HuH-7.5 (cell line): ENCODE data around the gene RNF151.
"Not testable (repeated sequence)": the region's sequence is repeated elsewhere in the genome, so short reads cannot be mapped to it uniquely, and the experiment has no call there.

Experiments used
- DNase-seq: peaks from one replicate; pipeline ENCODE4 v3.0.0; 2011; ENCODE audit warnings: low spot score

The RNF151 gene

DNA sequence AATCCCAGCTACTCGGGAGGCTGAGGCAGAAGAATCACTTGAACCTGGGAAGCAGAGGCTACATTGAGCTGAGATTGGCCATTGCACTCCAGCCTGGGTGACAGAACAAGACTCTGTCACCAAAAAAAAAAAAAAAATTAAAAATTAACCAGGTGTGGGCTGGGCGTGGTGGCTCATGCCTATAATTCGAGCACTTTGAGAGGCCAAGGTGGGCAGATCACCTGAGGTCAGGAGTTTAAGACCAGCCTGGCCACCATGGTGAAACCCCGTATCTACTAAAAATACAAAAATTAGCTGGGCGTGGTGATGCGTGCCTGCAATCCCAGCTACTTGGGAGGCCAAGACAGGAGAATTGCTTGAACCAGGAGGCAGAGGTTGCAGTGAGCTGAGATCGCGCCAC lies 26.8 kb upstream of the RNF151 start:
- DNase-seq: not testable (repeated sequence)

DNA sequence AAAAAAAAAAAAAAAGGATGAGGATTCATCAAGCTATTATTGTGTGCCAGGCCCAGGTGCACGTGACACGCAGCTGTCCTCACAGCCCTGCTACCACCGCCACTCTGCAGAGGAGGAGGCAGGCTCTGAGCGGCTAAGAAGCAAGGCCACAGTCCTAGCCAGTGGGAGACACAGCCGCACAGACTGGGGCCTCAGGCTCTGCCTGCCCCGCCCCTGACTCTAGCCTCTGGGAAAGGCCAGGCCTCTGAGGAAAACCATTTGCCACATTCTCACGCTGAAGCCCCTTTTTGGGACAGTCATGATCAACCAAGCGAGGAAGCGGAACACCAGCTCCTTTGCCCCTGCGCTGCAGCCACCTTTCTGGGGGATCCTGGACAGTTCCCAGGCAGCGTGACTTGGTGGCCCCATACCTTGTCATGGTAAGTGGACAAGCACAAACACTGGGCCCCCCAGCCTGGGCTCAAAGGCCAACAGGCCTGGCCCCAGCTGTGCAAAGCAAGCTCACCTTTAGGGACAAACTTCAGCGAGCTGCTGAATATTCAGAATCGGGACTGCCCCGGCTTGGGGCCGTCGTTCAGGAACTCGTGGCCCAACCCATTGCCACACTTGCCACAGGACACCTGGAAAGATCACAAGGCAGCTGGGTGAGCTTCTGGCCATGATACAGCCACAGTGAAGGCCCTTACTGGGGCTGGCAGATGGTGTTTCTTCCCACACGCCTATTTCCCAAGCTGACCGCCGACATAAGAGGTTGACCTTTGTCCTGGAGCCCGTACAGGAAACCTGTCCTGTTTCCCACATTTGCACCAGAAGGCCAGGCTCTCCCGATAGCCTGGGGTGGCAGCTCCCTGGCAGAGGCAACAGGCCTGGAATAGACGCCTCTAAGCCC lies 26.1 kb upstream of the RNF151 start:
- DNase-seq: no peak

DNA sequence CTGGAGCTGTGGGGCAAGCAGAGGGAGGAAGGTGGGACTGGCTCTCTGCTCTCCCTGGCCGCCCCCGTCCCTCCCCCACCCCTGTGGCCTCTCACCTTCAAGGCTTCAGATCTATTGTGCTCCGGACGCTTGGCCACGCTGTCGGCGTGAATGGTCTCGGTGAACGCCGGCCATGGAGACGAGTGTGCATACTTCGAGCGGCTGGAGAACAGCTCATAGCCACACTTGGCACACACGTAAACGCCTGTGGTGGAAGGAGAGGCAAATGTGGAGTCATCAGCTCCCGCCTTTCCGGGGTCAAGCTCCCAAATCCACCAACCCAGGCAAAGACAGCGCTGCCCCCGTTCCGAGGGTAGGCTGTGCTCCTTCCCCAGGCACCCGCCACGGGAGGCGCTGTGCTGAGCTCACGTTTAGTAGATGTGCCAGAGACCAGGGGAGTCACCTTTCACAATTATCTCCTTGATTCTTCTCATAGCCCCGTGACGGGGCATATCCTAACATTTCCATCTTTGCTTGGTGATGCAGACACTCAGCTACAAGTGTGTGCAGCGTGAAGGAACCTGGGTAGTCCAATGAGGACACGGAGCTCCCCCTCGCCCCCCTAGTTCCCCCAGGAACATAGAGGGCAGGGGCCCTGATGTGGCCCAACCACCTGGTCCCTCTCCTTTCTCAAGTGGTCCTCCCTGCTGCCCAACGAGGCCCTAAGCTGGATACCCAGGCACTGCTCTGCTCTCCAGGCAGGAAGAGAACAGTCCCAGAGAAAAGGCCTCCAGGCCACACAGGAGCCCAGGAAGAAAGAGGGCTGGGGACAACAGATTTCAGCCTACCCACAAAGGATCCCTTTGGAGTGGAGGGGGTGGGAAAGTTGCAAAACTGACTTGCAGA lies 25.3 kb upstream of the RNF151 start:
- no peak for DNase-seq

DNA sequence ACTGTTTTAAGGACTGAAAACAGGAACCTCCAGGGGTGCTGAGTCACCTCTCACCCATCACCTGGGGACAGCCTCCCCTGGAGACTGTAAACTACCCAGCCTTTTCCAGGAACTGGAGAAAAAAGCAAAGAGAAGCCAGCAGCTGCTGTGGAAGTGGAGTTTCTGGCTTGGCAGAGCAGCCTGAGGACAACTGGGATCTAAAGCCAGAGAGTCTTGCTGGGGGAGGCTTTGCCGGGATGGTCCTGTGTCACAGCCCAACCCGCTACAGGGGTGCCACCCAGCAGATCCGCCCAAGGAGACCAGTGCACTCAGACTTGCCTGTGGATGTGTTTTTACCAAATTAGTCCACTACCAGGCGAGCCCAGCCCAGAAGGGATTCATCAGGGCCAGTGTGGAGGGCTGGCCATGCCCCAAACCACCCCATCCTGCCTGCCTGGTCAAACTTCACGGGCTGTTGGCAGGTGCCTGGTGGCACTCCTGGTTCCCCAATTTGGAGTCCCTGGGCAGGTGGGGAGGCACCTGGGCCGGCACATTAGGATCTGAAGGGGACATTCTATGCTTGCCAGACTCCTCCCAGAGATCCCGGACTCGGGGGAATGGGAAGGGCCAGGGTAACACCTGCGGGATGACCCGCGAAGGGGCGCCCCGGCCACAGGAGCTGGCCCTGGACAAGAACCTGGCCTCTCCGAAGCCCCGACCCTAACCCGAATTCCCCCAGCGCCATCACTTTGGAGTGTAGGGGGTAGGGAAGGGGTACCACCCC lies 24.4 kb upstream of the RNF151 start:
- no peak for DNase-seq

DNA sequence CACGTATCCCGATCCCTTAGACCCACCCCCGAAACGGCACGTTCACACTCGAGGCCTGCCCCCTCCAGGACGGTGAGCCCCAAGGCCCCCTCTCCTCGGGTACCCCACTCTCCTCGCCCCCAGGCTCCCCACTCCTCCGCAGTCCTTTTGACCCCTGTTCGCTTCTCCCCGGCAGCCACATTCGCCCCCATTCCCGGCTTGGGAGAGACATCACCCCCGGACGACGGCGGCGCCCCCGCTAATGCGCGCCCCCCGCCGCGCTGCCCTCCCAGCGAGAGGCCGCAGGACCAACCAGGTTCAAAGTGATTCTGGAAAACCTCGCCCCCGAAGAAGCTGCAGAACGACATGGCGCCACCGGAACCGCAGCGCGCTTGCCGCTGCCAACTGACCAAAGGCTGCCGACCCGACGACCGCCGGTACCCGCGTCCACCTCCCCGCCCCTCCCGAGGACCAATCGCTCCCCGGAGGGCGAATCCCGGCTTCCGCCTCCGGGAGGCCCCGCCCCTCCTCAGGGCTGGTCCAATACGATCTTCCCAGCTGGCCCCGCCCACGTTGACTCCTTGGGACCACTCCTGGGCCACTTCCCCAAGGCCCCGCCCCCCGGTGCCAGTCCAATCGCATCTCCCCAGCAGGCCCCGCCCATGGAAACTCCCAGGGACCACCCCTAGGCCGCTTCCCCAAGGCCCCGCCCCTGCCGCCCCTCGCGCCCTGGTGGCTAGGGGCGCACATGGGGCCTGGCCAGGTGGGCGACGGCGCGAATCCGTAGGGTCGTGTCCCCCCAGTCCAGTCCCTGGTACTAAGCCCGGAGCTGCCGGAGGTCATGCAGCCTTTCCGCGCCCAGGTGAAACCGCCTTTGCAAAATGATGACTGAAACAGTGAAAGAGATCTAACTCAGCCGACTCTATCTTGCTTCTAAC lies 23.6 kb upstream of the RNF151 start, which contains the start of gene MSRB1:
Gene MSRB1 (minus strand): TSS at position 390 of the 917 bp plus-strand sequence. CDS start 43 bp downstream, at position 347.
- peak; percentile 95 for DNase-seq

DNA sequence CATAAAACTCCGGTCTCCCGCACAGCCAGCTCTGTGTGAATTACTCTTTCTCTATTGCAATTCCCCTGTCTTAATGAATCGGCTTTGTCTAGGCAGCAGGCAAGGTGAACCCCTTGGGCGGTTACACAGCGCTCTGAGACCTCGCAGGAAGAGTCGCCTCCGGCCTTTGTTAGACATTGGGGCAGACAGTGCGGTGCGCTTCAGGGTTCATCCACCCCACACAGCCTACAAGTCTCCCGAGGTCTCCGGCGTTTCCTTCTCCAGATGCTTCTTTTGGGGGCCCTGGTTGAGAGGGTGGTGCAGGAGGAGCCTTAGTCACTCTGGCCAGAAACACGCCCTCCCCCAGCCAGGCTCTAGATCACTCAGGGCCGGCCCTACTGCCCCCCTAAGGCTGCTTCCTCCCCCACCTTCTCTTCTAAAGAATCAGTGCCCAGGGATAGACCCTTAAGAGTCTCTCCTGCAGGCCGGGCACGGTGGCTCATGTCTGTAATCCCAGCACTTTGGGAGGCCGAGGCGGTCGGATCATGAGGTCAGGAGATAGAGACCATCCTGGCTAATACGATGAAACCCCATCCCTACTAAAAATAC lies 21.9 kb upstream of the RNF151 start:
- no peak for DNase-seq

DNA sequence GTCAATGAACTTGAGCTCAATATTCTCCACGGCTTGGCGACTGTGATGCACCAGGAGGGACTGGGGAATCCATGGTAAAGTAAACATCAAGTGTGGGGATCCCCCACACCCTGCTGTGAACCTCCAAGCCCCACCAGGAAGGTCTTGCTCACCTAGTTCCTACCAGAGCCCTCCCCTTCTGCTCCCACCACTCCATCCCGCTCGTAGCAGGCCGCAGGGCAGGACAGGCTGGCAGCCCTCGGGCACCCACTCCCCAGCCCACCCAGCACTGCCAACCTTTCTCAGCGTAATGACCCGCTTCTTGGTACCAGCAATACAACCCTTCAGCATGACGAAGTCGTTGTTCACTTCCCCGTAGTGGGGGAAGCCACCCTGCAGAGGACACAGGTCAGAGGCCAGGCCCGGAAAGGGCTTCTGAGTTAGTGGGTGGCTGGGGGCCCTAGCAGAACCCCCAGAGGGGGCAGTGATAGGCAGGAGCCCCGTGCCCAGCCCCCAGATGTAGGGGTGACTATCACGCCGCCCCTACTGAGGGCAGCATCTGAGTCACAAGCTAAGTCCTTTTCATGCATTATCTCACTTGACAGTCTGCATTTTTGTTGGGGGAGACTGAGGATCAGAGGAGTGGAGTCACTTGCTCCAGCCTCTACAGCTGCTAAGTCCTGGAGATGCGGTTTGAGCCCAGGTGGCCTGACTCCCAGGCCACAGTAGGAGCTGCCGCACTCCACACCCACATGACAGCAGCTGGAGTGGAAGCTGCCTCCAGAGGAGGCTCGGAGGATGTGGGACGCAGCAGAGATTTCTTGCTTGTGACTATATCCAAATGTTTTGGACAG lies 20.9 kb upstream of the RNF151 start:
- DNase-seq: no peak

DNA sequence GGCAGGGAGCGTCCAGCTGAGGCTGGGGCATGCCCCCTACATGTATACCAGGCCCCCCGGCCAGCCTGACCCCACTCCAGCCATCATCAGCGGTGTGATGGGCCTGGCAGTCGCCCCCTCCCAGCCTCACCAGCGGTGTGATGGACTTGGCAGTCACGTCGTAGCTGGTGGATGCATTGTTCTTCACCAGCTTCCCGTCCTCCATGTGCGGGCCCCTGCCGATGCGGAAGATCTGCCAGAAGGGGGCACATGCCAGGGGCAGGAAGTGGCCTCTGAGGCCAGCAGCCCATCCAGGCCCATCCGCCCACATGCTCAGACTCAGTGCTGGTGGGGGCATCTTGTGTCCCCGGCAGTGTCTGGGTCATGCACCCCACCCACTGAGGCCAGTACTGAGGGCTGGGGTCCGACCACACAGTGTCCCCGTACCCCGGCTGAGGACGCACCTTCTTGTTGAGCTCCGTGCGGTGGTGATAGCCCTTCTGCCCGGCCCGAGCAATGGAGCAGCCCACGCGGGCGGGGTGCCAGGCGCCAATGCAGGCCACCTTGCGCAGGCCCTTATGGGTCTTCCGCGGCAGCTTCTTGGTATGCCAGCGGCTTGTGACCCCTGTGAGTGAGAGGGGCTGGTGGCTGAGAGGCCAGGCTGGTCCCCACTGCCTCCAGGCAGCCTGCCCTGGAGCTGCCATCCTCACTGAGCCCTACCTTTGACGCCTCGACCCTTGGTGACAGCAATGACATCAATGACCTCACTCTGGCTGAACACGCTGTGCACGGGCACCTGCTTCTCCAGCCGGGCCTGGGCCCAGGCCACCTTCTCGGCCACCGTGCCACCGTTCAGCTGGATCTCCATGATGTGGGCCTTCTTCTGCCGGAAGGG lies 19.9 kb upstream of the RNF151 start:
- DNase-seq: no peak

DNA sequence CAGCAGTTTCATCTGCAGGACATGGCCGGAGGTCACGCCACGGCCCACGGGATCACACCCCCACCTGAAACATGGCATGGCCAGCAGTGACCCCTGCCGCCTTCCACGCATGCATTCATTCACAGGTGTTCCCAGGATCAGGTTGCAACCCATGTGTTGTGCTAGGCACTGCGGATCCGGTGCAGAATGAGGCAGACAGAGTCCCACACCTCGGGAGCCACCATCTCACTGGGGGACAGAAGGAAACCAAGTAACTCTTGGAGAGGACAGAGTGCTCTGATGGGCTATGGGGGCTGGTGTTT lies 19.3 kb upstream of the RNF151 start:
- no peak for DNase-seq

DNA sequence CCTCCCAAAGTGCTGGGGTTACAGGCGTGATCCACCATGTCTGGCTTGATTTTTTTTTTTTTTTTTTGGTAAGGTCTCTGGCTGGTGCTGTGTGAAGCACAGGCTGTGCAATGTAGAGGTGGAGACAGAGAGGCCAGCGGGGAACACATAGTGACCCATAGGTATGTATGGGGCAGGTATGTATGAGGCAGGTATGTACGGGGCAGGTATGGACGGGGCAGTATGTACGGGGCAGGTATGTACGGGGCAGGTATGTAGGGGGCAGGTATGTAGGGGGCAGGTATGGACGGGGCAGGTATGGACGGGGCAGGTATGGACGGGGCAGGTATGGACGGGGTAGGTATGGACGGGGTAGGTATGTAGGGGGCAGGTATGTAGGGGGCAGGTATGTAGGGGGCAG lies 17.1 kb upstream of the RNF151 start:
- no peak for DNase-seq

DNA sequence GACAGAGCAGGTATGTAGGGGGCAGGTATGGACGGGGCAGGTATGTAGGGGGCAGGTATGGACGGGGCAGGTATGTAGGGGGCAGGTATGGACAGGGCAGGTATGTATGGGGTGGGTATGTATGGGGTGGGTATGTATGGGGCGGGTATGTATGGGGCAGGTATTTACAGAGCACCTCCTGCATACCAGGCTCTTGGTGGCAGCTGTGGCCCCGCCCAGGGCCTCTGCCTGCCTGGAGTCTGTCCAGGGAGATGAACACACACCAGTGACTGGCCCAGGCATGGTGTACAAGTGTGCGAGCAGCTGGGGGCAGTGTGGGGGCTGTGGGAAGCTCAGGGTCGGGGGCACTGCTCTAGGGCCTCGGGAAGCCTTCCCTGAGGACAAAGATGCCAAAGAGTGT lies 16.6 kb upstream of the RNF151 start:
- no peak for DNase-seq

DNA sequence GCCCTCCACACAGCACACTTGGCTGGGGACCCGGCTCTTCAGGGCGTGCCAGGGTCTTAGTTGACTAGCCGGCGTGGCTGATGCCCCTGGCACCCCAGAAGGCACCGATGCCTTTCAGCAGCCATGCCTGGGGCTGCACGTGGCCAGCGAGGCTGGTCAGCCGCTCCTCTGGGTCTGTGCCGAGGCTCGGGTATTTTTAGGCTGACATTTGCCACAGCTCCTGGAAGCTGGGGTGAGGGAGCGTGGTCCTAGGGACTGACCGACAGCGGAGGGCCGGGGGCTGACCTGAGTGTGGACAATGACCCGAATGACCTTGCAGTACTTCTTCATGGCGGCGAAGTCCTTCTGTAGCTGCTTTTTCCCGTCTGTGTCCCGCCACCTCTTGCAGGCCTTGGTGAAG lies 16.1 kb upstream of the RNF151 start:
- no peak for DNase-seq

DNA sequence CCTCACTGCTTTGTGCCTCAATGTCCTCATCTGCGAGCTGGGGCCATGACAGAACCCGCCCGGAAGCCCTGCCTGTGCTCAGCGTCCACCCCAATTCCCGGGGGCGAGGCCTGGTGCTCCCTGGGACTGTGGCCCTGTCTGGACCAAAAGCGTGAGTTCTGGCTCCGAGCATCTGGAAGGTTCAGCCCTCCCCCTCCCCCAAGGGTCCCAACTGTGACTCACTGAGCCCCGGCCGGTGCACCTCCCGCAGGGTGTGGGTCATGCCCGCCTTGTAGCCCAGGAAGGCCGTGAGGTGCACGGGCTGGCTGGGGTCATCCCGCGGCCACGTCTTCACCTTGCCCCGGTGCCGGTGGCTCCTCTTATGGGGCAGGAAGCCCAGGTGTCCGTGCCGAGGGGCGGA lies 12.9 kb upstream of the RNF151 start:
- no peak for DNase-seq

DNA sequence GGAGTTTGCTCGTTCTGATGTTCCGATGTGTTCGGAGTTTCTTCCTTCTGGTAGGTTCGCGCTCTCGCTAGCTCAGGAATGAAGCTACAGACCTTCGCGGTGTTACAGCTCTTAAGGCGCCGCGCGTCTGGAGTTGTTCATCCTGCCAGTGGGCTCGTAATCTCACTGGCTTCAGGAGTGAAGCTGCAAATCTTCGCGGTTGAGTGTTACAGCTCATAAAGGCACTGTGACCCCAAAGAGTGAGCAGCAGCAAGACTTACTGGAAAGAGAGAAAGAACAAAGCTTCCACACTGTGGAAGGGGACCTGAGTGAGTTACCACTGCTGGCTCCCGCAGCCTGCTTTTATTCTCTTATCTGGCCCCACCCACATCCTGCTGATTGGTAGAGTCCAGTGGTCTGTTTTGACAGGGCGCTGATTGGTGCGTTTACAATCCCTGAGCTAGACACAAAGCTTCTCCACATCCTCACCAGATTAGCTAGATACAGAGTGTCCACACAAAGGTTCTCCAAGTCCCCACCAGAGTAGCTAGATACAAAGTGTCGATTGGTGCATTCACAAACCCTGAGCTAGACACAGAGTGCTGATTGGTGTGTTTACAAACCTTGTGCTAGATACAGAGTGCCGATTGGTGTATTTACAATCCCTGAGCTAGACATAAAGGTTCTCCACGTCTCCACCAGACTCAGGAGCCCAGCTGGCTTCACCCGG lies 9.1 kb upstream of the RNF151 start:
- DNase-seq: not testable (repeated sequence)

DNA sequence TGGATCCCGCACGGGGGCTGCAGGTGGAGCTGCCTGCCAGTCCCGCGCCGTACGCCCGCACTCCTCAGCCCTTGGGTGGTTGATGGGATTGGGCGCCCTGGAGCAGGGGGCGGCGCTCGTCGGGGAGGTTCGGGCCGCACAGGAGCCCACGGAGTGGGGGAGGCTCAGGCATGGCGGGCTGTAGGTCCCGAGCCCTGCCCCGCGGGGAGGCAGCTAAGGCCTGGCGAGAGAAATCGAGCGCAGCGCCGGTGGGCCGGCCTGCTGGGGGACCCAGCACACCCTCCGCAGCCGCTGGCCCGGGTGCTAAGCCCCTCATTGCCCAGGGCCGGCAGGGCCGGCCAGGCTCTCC lies 8.5 kb upstream of the RNF151 start:
- DNase-seq: not testable (repeated sequence)

DNA sequence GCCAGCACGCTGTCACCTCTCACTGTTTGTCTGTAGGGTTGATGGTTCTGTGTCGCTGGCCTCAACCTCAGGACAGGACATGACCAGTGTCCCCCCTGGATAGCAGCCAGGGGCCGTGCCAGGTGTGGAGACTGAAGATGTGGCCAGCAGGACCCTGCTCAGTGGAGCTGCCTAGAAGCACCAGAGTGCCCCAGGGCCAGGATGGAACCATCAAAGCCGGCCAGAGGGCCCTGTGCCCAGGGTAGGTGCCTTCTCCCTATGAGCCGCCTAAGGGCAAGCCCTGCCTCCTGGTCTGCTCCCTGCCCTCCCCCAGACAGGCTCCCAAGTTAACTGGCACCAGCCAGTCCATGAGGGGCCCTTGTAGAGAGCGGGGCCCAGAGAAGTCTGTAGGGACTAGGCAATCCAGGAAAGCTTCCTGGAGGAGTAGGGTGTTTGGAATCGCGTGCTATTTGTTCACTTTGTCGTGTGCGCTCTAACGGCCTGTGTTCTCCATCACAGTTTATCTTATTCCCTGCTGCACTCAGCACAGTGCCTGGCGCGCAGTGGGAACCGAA lies 7.9 kb upstream of the RNF151 start:
- no peak for DNase-seq

DNA sequence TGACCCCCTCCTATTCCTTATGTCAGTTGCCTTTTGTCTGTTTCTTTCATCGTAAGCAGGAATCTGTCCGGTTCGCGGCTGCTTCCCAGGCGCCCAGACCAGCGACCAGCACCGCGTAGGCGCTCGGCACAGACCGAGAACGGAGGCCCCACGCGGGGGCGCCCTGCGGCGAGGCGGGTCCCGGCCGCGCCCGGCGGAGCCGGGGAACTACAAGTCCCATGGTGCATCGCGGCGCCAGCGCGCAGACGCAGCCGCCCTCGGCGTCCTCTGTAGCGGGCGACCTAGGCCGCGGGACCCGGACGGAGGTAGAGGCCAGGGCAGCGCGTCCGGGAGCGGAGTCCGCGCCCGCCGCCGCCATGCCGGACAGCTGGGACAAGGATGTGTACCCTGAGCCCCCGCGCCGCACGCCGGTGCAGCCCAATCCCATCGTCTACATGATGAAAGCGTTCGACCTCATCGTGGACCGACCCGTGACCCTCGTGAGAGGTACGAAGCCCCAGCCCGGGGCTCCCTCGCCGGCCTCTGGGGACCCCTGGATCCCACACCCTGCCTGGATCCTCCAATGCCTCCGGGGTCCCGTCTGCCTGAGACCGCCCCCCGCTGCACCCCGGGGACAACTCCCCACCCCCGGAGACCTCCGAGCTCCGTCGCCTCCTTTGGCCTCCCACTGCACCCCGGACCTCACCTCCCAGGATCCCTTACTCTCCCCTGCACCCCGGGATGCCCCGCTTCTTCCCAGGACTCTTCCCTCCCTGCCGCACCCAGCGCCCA lies 7.2 kb upstream of the RNF151 start, which contains the start of gene NDUFB10:
Gene NDUFB10 (plus strand): TSS at position 270 of the 771 bp plus-strand sequence. CDS start 87 bp downstream, at position 357.
- peak; percentile 81 for DNase-seq
